ENCODE data around the gene RAB11FIP3.

The RAB11FIP3 gene

GRCh38 chr16:513950-514349, 88.5 kb downstream of the RAB11FIP3 start:
- no peak for TF ChIP-seq CTCF (IDR thresholded peaks at IDR 0.05; ENCODE audit: borderline replicate concordance, insufficient read depth, low read depth, low read length)
- no peak overlapping the region for H3K4me3 ChIP-seq (ENCODE audit: low read depth, low read length)

- no peak overlapping the region for H3K4me3 ChIP-seq (ENCODE audit: low read depth, low read length)
- no peak for TF ChIP-seq CTCF (IDR thresholded peaks at IDR 0.05; ENCODE audit: borderline replicate concordance, insufficient read depth, low read depth, low read length)
Measured at GRCh38 chr16:515175-515938, 89.9 kb downstream of the RAB11FIP3 start.

GRCh38 chr16:515939-516226, 90.4 kb downstream of the RAB11FIP3 start:
- TF ChIP-seq CTCF (IDR thresholded peaks at IDR 0.05; ENCODE audit: borderline replicate concordance, insufficient read depth, low read depth, low read length), result no peak
- no peak overlapping the region for H3K4me3 ChIP-seq (ENCODE audit: low read depth, low read length)

- no peak for TF ChIP-seq CTCF (IDR thresholded peaks at IDR 0.05; ENCODE audit: borderline replicate concordance, insufficient read depth, low read depth, low read length)
- H3K4me3 ChIP-seq (ENCODE audit: low read depth, low read length), result no peak overlapping the region
Measured at GRCh38 chr16:516301-516700, 90.9 kb downstream of the RAB11FIP3 start.

GRCh38 chr16:518858-519257, 93.4 kb downstream of the RAB11FIP3 start:
- H3K4me3 ChIP-seq (ENCODE audit: low read depth, low read length), result no peak overlapping the region
- no peak for TF ChIP-seq CTCF (IDR thresholded peaks at IDR 0.05; ENCODE audit: borderline replicate concordance, insufficient read depth, low read depth, low read length)

- no peak for TF ChIP-seq CTCF (IDR thresholded peaks at IDR 0.05; ENCODE audit: borderline replicate concordance, insufficient read depth, low read depth, low read length)
- H3K4me3 ChIP-seq (ENCODE audit: low read depth, low read length), result no peak overlapping the region
Measured at GRCh38 chr16:519425-519824, 94.0 kb downstream of the RAB11FIP3 start.

GRCh38 chr16:519841-520687, 94.6 kb downstream of the RAB11FIP3 start:
- no peak overlapping the region for H3K4me3 ChIP-seq (ENCODE audit: low read depth, low read length)
- no peak for TF ChIP-seq CTCF (IDR thresholded peaks at IDR 0.05; ENCODE audit: borderline replicate concordance, insufficient read depth, low read depth, low read length)
